Measurements from ENCODE around the gene CAMSAP1. TPM values are rescaled to one million over a fixed set of nuclear protein-coding genes. Genes with fewer than 3 reads are reported as not detected.

The CAMSAP1 gene
- total RNA-seq, 1 experiment from 2014 or later = 52.7 TPM

GRCh38 chr9:135827301-135827700 lies 80.0 kb downstream of the CAMSAP1 start:
- no peak overlapping the region for H3K18ac ChIP-seq (ENCODE audit: insufficient read length, low read depth, low read length)
- no peak overlapping the region for H3T11ph ChIP-seq (ENCODE audit: low read length)
- H2AFZ ChIP-seq (ENCODE audit: low read length) = no peak overlapping the region
- no peak overlapping the region for H3K4ac ChIP-seq (ENCODE audit: low read depth, low read length)
- TF ChIP-seq CTCF (conservative IDR thresholded peaks at IDR 0.05) = no peak
- no peak overlapping the region for H3K56ac ChIP-seq (ENCODE audit: insufficient read length, low read depth, low read length)
- peaks cover 2% of the 10 kb centered on the region for H4K20me1 ChIP-seq (ENCODE audit: control insufficient read depth, insufficient read depth, insufficient read length)
- H3K36me3 Mint-ChIP-seq (ENCODE audit: insufficient read depth in 1 of 3, low read depth in 3 of 3) = peaks cover 29 to 50% (median 39%) of the 10 kb centered on the region in 3 experiments; a peak in 6 of 7 replicates
- no peak overlapping the region for H2BK120ac ChIP-seq (ENCODE audit: low read depth, low read length, poor library complexity, severe bottlenecking)
- no peaks in the 10 kb centered on the region for H3K4me1 ChIP-seq (ENCODE audit: insufficient read depth, low read length)
- WGBS (ENCODE audit: extremely low coverage, insufficient read length, low lambda C conversion rate) = no CpG with 5 or more reads among the region's 12 CpGs
- peaks cover 2% of the 10 kb centered on the region; the same call in 1 of the 2 replicates for H3K79me2 ChIP-seq (ENCODE audit: insufficient read depth, low read length)
- H3K4me2 ChIP-seq (ENCODE audit: insufficient read depth, insufficient read length, low read length) = no peak overlapping the region
- H3K27me3 Mint-ChIP-seq (ENCODE audit: low read depth) = no peaks in the 10 kb centered on the region
- no peak overlapping the region for H3K14ac ChIP-seq (ENCODE audit: insufficient read depth, low read length)
- H3K9ac ChIP-seq (ENCODE audit: extremely low read depth, insufficient read length, low read length) = no peak overlapping the region
- H3K9me3 Mint-ChIP-seq = no peaks in the 10 kb centered on the region
- H2BK5ac ChIP-seq (ENCODE audit: insufficient read length, low read length) = no peak overlapping the region
- peaks cover 6% of the 10 kb centered on the region in 2 experiments for H3K4me1 Mint-ChIP-seq
- DNase-seq = no peak
- H3K23ac ChIP-seq (ENCODE audit: insufficient read length, low read depth, low read length) = no peak overlapping the region
- H3K27me3 ChIP-seq (ENCODE audit: insufficient read depth, low read length) = no peaks in the 10 kb centered on the region
- H3K9me3 ChIP-seq (ENCODE audit: control insufficient read depth, low read depth, low read length) = no peaks in the 10 kb centered on the region
- H3K23me2 ChIP-seq (ENCODE audit: insufficient read length, low read depth, low read length, poor library complexity, severe bottlenecking) = no peaks in the 10 kb centered on the region
- no peak overlapping the region for H4K91ac ChIP-seq (ENCODE audit: insufficient read length, low read depth, low read length)
- no peak overlapping the region for H2BK12ac ChIP-seq (ENCODE audit: insufficient read length, low read depth, low read length)
- H3K27ac ChIP-seq (ENCODE audit: insufficient read length, low read depth, low read length) = no peak overlapping the region
- H2AK5ac ChIP-seq (ENCODE audit: insufficient read length, low read length) = no peak overlapping the region
- no peak overlapping the region for H2BK20ac ChIP-seq (ENCODE audit: low read depth, low read length, poor library complexity, severe bottlenecking)
- H2BK15ac ChIP-seq (ENCODE audit: low read depth, low read length) = no peak overlapping the region
- no peak overlapping the region for H3K4me3 Mint-ChIP-seq
- H4K8ac ChIP-seq (replicated peaks; ENCODE audit: insufficient read length, low read depth, low read length) = no peak overlapping the region
- H4K5ac ChIP-seq (ENCODE audit: insufficient read length, low read depth, low read length) = no peak overlapping the region
- H3K27ac Mint-ChIP-seq = peak overlapping the region in 2 of 3 experiments; percentile 33 to 53; a peak in 1 of 7 replicates
- no peaks in the 10 kb centered on the region for H3K79me1 ChIP-seq (ENCODE audit: insufficient read depth, low read depth, low read length, poor library complexity, severe bottlenecking)

All from H9 (cell line).